HG03439 (cell line): ENCODE data around the gene RAPGEF5.

Experiments used
- ATAC-seq: cut with Tn5 transposase; IDR thresholded peaks from one replicate; pipeline ENCODE4 v1.9.1; 2021; ENCODE audit warnings: mild to moderate bottlenecking, moderate library complexity; ENCODE audit not compliant: unreplicated experiment

The RAPGEF5 gene

DNA sequence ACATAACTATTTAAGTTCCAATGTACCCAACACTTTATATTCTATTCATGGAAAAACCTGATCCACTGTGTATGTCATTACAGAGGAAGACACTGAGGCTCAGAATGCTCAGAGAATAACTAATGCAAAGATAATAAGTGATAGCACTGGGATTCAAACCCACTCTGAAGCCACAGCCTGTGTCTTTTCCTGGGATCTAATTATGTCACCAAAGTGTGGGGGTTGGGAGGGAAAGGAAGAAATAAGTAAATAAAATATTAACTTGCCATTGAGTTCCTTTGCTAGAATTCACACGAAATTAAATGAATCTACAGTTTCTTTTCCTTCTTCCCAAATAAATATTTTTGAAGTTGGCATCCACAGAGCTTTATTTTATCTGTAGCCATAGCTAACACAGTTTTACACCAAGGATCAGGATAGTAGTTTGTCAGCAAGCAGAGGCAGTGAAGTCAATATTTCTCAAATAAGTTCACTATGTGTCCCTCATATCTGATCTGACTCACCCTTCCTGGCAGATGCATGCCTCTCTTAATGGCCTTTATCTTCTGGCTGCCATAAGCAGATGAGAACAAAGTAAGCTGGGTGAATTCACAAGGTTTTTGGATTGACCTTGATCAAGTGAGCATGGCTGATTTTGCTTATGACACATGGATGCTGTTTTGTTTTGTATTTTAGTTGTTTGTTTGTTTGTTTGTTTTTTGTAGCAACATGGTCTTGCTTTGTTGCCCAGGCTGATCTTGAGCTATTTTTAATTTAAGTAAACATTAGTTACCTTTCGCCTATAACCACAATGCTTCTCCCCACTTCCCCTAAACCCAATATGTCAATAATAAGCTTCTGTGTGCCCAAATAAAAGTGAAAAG is 6.3 kb downstream of the RAPGEF5 start:
- ATAC-seq: peak; percentile 57

DNA sequence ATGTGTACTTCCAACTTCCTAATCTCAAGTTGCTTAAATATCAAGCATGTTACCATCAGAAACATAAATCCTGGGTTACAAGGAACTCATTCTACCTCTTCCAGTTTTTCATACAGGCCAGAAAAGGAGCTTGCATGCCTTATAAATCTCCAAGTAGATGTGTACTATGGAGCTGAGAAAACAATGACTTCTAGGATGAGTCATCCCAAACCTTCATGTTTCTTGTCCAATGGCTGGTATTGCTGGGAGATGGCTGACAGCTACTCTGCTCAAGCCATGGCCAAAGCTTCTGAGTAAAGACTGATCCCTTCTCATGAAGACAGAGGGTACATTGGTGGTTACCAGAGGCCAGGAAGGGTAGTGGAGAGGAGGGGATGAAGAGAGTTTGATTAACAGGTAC is 8.6 kb downstream of the RAPGEF5 start:
- ATAC-seq: no peak

DNA sequence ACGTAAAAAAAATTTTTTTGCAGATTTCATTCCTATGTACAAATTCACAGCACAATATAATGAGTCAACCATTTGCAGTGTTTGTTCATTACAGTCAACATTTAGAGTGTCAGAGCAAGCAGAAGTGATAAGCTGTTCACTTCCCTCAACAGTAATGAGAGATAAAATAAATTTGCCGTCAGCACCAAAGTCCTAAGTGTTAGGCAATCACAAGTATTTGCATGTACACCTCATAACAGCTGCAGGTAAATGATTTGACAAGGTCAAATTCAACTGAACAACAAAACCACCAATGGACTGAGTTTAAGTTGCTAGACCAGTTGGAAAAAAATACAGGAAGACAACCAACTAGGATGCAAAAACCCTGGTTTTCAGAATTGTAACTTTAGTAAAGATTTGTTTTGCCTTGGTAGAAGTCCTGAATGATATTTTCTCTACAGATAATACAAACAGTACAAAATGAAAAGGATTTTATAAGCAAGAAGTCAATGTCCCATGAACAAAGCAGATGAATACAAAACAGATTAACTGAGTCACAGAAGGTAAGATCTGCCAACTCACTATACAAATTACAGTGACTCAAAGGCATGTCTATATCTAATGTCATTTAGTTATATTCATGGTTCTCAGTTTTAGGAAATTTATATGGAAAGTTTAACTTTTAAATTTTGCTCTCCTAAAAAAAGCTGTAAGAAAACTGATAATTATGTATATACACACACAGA is 10.4 kb downstream of the RAPGEF5 start:
- no peak for ATAC-seq

DNA sequence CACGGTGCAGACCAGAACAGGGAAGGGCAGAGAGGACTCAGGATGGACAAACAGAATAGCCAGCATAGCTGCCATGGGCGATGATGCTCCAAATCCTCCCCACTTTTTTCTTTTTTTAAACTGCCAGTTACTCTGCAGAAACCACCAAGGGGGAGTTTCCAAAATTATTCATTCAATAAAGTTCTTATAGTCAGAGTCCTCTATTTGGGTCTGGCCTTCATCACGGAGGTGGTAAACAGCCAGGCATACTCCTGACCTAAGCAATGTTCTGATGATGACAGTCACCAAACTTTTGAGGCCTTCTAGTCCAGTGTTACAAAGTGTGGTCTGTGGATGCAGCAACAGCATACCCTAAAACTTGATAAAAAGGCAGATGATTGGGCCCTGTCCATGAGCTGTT is 12.3 kb downstream of the RAPGEF5 start:
- no peak for ATAC-seq

DNA sequence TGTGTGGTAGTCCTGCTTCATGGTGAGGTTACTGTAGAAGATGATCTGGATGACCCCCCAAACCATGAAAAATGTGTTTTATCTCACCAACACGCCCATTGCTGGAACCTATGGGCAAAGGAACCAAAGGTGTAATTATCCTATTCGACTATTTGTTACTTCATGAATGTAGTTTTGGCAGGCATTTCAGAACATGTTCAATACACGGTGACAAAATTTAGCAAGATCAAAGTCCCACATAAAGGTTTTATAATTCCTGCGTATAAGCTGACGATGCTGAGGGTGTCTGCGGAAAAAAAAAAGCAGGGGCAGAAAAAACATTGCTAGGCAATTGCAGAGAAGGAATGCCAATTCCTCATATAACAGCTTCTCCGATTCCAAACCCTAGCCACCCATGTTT is 13.3 kb downstream of the RAPGEF5 start:
- no peak for ATAC-seq

DNA sequence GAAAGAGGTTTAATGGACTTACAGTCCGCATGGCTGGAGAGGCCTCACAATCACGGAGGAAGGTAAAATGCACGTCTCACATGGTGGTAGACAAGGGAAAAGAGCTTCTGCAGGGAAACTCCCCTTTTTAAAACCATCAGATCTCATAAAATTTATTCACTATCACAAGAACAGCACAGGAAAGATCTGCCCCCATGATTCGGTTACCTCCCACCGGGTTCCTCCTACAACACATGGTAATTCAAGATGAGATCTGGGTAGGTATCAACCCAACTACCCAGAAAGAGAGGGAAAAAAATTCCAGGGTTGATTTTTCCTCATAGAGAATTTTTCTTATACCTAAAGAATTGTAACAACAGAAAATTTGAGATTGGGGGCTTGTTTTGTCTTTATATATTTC is 13.9 kb downstream of the RAPGEF5 start:
- ATAC-seq: no peak

DNA sequence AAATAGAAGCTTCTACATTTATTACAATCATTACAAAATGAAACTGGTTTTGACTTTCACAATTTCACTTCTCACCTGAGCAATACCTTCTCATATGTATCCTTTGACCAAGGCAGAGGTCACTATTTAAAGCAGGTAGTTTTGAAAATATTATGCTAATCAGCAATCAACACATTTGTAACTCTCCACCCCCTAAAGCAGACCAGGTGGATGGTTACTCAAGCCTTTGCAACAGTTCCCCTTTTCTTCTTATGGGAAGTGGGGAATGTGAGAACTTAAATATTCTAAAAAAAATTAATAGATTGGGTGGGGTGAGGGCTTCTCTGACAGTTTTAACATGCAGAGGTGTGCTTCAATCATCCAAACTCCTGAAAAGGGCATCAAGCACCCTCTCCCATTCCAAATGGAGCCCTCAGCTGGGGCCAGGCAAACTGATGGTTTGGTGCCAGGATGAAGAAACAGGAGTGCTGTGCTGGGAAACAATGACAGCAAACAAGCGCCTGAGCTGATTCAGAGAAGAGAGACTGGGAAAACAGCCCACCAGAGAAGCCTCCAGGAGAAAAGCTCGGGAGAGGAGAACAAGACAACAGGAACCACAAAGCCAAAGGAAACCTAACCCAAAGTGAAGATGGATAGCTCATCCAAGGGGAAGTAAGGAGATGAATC is 17.1 kb downstream of the RAPGEF5 start:
- no peak for ATAC-seq

DNA sequence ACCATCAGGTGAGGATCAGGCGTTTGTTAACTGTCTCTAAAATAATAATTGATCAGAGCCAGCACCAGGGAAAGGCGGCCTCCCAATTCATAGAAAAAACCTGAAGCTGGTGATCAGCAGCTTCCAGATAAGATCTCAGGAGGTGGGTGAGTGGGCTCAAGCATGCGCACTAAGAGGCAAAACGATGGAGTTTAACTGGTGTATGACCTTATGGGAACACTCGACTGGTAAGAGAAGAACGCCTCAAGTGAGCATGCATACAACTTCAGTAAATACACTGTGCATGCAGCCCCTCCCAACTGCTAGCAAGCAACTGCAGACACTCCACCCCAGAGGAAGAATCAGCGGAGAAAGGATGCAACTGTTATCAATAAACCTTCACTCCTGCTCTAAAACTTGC is 18.1 kb downstream of the RAPGEF5 start:
- ATAC-seq: no peak

DNA sequence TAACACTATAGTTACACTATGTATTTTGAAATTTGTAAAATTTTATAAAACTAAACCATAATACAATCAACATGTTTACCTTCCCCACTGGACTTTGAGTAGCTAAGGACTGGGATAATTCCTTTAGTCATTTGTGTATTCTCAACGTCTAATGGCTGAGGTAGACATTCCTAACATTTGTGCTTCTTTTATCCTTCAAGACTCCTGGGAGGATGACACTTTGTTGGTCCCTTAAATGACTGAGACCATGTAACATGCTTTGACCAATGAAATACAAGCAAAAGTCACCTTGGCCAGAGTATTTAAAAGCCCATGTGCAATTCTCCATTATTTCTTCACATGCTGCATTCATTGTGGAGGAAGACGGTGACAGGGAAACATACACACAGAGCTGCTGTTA is 18.5 kb downstream of the RAPGEF5 start:
- ATAC-seq: no peak

DNA sequence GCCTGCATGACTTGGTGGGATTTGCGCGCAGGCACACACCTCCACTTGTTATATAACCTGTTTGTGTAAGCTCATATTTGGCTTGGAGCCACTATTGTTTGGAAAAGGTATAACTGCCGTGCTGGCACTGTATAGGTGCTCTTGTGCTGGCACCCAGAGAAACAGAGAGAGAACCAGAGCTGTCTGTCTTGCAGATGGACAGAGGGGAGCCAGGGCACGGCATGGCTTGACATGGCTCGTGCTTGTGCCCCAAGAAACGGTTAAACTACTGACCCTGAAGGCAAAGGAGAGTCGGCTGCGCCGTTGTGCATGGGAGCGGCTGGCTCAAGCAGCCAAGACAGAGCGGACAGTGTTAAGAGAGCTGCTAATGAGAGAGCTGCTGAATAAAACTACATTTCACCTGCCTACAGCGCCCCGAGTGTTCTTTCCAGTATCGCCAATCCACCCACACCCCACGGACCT is 23.2 kb downstream of the RAPGEF5 start:
- ATAC-seq: no peak

DNA sequence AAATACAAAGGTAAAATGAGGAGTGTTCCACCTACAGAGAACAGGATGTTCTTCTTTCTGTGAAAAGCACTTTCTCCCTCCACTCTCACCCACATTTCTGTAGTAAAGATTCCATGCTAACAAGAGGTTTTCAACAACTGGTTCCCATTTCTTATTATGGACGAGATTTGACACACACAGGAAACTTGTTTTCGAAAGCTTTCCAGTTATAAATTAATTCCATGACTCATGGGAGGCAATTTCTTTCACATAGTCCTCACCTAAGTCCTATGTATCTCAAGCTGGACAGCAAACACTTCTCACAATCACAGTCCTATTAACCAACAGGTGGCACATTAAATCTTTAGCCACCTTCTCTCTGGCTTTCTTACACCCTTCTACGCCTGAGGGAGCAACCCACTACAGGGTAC is 24.5 kb downstream of the RAPGEF5 start:
- ATAC-seq: no peak

DNA sequence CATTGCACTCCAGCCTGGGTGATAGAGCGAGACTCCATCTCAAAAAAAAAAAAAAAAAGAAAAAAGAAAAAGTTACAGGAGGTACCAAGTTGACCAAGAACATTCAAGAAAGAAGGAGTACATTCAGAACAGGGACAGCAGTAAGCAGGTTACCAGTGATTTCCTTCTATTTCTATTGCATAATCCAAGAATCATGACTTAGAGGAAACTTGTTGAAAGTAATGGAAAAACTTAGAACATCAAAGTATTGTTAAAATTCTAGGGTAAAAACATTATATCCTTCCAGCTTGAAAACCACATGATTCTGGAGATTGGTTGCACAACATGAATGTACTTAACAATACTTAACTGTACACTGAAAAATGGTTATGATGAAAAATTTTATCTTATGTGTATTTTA is 25.2 kb downstream of the RAPGEF5 start:
- no peak for ATAC-seq

DNA sequence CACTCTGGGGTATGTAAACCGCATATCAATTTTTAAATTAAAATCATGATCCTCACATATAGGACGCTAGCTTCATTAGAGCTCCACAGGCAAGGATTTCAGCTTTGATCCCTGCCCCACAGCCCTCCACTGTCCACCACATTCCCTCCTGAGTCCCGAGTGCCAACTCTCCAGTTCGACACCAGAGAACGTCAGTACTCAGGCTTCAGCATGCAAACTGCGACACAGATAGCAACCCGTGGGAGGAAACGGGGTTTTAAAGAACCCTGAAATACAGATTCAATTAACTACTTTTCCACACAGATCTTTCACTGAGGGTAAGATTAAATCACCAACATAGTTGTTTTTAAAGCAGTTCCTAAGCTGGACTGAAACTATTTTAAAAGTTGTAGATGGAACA is 26.1 kb downstream of the RAPGEF5 start:
- ATAC-seq: no peak

DNA sequence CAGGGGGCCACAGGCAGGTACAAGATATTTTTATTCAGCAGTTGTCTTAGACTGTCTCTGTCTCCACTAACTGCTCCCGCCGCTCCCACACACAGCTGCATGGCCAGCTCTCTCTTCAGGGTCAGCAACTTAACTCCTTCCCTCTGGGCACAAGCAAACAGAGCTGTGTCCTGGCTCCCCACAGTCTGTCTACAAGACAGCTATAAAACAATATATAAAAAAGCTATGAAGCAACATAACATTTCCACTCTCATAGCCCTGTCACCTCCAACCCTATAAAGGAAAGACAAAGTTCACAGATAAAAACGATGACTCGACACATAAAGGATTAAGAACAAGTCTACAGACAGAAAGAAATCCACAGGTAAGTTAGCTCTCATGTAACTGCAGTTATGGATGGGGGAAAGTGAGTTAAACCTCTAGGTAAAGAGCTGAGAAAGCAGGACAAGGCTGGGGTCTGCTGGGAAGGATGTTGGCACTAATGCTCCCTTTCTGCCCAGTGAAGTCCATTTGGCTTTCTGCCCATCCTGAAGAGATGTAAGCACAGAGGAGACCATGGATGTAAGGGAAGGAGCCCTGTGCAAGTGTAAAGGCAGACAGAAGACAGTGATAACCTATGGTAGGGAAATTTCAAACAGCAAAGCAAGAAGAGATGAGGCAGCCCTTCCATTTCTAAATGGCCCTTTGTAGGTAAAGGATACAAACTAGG is 27.0 kb downstream of the RAPGEF5 start:
- ATAC-seq: no peak

DNA sequence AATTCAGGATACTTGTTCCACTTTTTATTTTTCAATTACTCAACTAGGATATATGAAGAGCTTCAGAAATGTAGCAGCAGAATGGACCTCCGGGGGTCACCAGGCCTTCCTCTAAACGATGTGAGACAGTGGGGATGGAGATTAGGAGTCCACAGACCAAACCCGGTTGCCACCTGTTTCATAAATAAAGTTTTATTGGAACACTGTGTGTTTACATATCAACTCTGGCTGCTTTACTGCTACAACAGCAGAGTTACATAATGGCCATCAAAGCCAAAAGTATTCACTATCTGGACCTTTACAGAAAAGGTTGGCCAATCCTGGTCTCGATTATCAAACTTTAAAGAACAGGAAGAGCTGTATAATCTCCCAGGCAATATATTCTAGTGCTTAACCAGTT is 30.8 kb downstream of the RAPGEF5 start:
- ATAC-seq: no peak

DNA sequence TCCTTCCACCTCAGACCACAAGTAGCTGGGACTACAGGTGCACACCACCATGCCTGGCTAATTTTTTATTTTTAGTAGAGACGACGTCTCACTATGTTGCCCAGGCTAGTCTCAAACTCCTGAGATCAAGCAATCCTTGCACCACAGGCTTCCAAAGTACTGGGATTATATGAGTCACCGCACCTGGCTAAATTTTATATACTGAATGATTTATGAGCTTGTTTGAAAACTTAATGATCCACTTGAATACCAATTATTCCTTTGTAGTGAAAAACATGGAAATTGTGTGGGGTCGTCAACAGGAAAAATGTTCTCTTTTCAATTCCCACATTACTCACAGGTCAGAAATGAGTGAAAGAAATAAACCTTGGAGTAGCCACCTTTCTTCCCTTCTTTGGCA is 31.3 kb downstream of the RAPGEF5 start:
- no peak for ATAC-seq

DNA sequence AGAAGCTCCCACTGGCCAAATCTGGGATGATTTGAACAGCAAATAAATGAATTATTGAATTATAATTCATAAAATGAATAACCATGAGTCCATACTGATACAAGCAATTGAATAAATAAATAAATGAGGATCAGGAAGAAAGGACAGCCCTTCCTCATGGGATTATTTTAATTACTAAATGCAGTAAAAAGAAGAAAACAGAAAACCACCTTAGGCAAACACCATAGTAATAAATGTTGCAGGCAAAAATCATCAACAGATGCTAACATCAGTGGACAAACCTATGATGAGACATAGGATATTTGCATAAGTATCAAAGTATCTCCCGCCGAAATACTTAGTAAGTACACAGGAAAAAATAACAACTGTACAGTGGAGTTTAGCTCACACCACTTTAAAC is 33.2 kb downstream of the RAPGEF5 start:
- no peak for ATAC-seq

DNA sequence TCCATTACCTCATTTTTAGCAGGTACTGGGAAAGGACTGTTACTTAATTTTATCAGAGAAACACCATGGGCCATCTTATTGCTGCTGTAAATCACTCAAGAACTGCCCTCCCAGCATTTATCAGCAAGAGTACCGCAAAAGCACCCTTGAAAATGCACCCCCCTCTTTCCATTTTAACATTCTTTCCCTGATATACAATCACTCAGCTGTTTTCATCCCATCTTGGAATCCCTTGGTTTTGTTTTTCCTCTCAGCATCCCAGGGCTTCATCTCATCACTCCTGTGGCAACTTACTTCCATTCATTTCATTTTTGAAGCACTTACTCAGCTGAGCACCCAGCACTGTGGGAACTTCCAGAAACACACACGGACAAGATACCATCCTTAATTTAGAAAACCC is 36.5 kb downstream of the RAPGEF5 start:
- ATAC-seq: no peak

DNA sequence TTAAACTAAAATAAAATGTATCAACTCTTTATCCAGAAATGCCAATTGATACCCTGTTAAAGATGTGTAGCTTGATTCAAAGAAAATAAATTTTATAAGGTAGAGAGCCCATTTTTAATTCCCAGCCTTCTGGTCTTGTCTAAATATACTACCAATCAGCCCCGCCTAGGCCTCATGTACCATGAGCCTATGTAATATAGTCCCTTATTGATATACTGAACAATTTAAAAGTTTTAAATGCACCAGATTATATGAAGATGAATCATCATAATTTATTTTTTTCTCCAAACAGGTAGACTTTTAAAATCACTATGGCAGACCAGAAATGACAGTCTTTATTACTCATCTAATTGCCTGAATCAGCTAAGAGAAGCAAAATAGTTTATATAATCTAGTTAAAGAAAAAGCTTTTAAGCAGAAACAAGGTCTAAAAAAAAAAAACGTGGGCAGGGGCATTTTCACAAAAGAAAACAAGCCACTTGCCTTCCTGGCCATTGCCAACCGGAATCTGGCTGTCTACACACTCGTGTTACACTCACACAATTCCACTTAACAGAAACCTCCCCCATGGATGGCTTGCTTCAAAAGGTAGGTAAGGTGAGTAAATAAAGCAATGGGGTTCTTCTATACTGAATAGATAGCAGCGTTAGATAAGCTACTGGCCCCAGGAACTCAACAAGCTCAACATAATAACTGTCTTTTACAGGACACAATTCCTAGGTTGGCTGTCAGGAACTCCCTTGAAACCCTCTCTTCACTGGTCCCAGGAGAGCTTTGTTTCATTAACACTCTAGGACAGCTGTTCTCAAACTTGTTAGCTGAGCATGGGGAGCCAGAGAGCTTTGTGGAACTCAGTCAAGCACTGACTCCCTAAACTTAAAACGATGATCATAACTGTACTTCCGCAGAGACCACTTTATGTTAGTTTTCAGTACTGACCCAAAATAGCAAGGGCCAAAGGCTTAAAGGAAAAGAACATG is 37.2 kb downstream of the RAPGEF5 start:
- ATAC-seq: no peak

DNA sequence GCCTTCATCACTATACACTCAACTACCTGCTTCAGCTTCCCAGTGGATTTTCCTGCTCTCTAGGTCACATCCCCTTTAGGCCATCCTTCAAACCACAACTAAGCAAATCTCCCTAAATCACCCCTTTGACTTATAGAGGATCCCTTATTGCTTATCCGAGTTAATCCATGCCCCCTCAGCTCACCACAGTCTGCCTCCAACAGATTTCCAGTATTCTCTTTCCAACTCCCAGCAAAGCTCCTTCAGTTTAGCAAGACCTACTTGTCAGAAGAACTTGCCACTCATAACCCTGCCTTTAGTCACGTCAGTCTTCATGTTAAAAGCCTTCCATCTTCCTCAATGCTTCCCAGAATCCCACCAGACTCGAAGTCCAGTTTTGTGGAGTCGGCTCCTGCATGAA is 38.6 kb downstream of the RAPGEF5 start:
- no peak for ATAC-seq
